NCI-H69 (cell line): ENCODE measurements around the gene LTC4S.
"Not testable (repeated sequence)": the region's sequence is repeated elsewhere in the genome, so short reads cannot be mapped to it uniquely, and the experiment has no call there.

Experiments
- DNase-seq: peaks from one replicate; lab custom pipeline; 2025; lab: John Stamatoyannopoulos, UW

Gene LTC4S

DNA sequence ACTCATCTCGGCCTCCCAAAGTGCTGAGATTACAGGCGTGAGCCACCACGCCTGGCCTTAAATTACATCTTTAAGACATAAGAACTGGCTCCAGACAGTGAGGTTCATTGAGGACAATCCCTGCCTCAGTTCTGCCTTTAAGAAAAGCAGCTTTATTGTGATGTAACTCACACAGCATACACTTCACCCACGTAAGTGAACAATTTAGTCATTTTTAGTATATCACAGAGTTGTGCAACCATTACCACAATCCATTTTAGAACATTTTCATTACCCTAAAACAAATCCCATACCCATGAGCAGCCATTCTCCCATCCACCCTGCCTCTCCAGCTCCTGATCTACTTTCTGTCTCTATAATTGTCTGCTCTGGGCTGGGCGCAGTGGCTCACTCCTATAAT, 24.0 kb upstream of the LTC4S start:
- no peak for DNase-seq

DNA sequence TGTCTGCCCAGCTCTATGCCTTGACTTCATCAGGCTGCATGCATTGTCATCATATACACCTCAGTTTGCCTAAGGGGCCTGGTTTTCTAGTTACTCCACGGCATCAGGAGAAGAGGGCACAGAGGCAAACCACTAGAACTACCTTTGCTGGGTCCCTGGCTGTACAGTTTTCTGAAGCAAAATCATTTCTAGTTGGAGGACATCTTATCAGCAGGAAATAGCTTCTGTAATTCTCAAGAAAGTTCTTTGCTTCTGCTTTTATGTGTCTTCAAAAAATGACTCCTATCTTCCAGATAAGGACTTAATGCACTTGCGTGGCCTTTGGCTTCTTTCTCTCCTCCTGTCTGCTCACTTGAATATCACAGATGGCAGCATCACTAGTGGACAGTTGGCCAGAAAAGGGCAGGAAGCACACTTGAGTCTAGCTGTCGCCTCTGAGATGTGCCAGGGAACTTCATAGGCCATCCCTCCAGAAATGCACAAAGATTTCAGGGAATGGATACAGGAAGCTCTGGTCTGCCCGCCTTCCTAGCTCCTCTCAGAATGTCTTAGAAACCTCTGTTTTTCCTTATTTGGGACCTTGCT, 22.4 kb upstream of the LTC4S start:
- DNase-seq = no peak

GRCh38 chr5:179772351-179772750, 21.4 kb upstream of the LTC4S start:
- no peak for DNase-seq

DNA sequence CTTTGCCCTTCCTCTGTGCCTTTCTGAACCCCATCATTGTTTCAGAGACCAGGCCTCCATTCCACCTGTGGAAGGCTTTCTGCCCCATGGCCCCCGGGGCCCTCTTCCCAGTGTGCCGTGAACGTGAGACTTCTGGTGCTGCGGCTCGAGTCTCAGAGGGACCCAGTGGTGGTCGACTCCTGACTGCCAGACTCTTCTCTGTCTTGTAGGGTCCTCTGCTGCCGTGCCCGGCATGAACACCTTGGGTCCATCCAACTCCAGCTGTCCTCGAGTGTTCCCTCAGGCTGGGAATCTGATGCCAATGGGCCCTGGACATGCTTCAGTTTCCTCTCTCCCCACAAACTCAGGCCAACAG, 20.1 kb upstream of the LTC4S start:
- no peak for DNase-seq

- DNase-seq = no peak
Measured at GRCh38 chr5:179774442-179774841, 19.3 kb upstream of the LTC4S start.

DNA sequence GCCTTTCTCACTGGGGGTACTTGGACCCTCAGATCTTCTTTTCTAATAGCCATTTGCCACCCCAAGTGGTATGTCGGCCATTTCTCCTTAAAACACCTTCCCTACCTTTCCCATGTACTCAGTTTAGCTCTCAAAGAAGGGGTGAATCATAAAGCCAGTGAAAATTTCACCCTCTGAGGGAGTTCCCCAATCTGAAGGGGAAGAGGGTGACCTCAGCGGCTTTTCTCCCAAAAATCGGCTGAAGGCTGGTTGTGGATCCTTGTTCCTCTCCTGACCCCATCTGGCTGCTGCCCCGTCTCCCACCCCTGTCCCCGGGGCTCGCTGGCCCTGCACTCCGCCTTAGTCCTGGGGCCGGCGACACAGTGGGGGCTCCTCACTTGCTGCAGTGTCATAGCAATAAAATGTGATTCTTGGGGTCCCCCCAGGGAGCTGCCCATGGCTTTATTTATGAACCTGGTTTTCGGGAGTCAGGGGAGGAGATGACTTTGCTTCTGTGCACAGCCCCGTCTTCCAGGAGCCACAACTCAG, 17.3 kb upstream of the LTC4S start:
- no peak for DNase-seq

- DNase-seq = no peak
Measured at GRCh38 chr5:179777456-179777855, 16.3 kb upstream of the LTC4S start.

GRCh38 chr5:179777909-179778308, 15.9 kb upstream of the LTC4S start:
- DNase-seq = no peak

- no peak for DNase-seq
Measured at GRCh38 chr5:179778591-179778990, 15.2 kb upstream of the LTC4S start.

DNA sequence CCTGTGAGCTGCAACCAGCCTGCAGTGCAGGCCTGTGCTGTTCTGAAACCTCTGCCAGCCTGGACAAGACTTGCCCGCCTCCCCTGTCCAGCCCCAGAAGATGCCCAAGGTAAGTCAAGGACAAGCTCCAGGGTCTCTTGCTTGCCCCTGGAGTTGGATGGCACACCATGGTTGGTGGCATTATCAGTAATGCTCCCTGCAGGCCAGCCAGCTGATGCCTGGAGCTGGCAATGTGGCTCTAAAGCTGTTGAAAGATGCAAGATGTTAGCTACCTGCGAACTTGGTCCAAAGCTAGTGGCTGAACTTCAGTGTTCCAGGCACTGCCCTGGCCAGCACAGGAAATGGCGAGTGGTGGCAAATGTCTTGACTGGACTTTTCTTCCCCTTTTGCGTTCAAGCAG, 14.0 kb upstream of the LTC4S start:
- no peak for DNase-seq

DNA sequence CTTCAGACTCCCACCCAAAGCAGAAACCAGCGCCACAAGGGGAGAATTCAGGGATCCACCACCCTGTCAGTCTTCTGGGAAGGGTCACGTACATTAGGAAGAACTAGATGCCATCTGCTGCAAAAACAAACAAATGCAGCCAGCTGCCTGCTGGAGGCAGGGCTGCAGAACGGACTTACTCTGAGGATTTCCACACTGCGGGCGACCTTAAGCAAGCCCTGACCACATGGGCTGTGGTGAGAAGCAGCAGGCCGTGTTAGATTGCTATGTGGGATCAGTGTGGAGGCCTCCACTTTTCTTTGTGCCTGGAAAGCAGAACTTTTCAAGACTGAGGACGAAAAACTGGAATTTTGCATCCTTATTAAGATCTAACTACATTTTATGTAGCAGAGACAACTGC, 13.4 kb upstream of the LTC4S start:
- no peak for DNase-seq

DNA sequence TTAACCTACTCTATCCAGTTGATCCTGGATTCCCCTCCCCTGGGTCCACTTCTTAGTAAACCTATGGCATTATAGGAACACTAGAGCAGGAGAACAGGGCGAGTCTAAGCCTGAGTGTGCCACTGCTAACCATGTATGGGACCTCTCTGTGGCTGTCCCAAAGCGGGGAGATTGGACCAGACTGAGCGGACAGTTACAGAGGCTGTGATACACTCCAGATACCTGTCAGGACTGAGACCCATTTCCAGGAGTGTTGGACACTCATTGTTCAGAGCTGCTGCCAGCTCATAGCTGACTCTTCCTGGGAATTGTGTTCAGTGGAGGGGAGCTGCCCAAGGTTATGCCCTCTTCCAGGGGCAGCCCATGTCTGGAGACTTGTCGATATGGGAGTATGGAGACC, 11.9 kb upstream of the LTC4S start:
- no peak for DNase-seq

- DNase-seq = no peak
Measured at GRCh38 chr5:179783128-179783527, 10.7 kb upstream of the LTC4S start.

DNA sequence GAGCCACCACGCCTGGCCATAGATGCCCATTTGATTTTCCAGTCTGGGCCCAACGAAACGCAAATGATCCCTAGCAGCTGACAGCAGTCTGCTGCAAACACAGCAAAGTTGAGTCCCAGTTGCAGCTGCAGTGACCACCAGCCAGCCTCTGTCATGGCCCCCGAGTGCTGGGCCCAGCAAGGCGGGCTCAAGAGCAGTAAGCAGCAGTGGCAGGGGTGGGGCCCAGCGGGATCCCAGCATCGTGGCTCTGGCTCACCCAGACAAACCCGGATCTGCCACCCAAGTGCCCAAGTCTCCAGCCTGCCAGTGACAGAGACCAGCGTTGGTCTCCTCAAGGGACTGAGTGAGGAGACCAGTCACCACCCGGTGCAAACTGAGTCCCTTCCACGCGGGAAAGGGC, 6.9 kb upstream of the LTC4S start:
- no peak for DNase-seq

DNA sequence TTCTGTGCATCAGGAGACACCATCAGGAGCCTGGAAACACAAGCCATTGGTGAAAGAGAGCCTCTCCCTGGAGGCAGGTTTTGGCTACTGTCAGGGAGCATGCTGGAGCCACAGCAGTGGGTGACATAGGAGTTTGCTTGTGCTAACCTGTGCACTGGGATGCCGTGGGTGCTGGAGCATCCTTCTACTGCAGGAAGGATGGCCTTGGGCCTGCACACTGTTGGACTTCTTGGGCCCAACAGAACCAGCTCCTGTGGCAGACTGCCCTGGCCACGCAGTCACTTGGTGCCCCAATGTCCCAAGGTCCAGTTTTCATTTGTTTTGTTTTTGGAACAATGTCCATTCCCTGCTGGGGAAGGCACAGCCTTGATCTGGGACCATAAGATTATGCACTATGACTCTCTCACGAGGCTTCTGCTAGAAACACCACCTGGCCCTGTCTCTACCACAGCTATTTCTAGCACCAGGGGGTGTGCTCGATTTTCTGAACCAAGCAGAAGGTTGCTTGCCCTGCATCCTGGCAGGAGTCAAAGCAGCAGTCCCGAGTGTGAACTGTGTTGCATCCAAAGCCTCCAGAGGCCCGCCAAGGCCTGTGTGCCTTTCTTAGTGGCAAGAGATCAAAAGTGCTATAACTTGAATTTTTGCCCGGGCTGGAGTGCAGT, 5.5 kb upstream of the LTC4S start:
- no peak for DNase-seq

DNA sequence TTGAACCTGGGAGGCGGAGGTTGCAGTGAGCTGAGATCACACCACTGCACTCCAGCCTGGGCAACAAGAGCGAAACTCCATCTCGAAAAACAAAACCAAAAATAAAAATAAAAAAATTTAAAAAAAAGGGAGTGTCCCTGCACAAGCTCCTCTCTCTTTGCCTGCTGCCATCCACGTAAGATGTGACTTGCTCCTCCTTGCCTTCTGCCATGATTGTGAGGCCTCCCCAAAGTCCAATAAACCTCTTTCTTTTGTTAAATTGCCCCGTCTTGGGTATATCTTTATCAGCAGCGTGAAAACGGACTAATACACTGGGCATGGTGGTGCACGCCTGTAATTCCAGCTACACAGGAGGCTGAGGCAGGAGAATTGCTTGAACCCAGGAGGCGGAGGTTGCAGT, 4.5 kb upstream of the LTC4S start:
- DNase-seq = not testable (repeated sequence)

DNA sequence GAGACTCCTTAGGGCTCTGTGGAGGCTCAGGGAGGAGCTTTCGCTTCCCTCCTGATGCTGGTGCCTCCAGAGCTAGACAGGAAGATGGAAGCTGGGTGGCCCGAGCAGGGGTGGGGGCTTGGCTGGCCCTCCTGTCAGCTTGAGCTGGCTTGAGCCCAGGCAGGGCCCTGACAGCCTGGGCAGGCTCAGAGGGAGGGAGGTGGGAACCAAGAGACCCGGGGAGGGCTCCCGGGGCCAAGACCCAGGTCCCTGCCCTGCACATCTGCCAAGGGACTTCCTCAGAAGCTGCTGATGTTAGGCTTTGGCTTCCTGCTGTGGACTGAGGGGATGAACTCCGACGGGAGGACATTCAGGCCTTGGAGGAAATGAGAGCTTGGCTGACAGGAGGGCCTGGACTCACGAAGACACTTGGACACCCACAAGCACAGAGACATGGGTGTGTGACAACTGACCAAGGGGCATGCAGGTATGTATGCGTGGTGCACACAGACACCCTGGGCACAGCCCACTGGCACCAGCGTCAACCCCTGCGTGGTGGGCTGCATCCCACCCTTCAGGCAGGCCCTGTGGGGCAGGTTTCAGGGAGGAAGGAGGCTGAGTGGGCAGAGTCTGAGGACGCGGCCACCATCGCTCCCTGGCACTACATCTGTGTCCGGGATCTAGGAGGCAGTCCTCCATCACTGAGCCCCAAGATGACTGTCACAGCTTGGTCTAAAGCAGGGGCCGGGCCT, 1.7 kb upstream of the LTC4S start:
- no peak for DNase-seq

- no peak for DNase-seq
Measured at GRCh38 chr5:179792612-179793467, 946 bp upstream of the LTC4S start.

- no peak for DNase-seq
Measured at GRCh38 chr5:179794171-179794570, 385 bp downstream of the LTC4S start.

DNA sequence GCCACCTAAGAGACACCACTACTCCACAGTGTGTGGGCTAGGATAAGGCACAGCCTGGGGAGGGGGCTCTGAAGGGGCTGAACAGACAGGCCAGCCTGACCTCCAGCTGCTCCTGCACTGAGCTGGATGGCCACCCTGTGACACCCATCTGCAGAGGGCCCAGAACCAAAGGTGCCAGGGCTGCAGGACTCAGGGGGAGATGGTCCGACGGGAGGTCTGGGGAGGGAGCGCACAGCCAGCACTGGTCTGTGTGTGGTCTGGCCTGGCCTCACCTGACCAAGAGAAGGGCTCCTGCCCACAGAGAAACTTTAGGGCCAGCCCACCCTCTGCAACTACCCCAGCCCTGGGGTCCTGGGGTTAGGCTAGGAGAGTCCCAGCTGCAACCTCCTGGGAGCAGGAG, 789 bp downstream of the LTC4S start:
- no peak for DNase-seq

DNA sequence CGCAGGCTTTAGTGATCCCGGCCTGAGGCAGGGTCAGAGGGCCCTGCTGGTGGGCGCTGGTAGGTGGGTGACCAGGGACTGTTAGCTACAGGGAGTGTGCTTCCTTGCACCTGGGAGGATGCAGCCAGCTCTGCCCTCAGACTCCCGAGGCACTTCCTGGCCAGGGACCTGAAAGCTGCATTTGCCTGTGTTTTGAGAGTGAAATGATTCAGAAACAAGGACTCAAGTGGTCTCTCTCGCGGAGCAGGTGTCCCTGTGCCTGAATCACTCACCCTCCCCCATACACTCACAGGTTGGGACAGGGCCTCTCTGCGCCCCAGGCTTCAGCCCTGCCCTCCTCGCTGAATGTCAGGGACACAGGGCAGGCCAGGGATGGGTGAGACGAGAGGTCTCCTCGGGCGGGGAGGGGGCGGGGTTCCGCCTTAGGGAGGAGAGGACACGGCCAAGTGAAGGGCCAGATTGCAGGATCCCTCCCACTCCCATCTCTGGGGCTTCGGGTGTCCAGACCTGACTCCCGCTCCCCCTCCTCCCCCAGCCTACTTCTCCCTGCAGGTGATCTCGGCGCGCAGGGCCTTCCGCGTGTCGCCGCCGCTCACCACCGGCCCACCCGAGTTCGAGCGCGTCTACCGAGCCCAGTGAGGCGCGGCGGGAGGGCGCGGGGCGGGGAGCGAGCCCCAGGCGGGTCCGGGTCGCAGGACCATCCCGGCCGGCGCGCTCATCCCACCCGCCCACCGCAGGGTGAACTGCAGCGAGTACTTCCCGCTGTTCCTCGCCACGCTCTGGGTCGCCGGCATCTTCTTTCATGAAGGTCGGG, 1.5 kb downstream of the LTC4S start:
- peak; percentile 79 for DNase-seq
